NCI-H510A treated with DMSO at 0.1 percent for 48 hours (cell line): ENCODE measurements around the gene CEP128.

ENCODE experiments used
- DNase-seq: peaks from one replicate; lab custom pipeline; 2025; lab: John Stamatoyannopoulos, UW

The CEP128 gene

GRCh38 chr14:80901260-80901659 lies 40.3 kb downstream of the CEP128 start:
- no peak for DNase-seq

GRCh38 chr14:80872645-80873044 lies 68.9 kb downstream of the CEP128 start:
- DNase-seq: no peak

- no peak for DNase-seq
Observed at GRCh38 chr14:80868260-80868659, 73.3 kb downstream of the CEP128 start.

- DNase-seq: no peak
Observed at GRCh38 chr14:80867798-80868197, 73.7 kb downstream of the CEP128 start.

GRCh38 chr14:80867091-80867490 lies 74.4 kb downstream of the CEP128 start:
- DNase-seq: no peak

- no peak for DNase-seq
Observed at GRCh38 chr14:80865565-80865964, 76.0 kb downstream of the CEP128 start.

GRCh38 chr14:80862983-80863382 lies 78.6 kb downstream of the CEP128 start:
- no peak for DNase-seq

GRCh38 chr14:80862541-80862940 lies 79.0 kb downstream of the CEP128 start:
- DNase-seq: no peak

- DNase-seq: peak; percentile 51
Observed at GRCh38 chr14:80850197-80850814, 91.2 kb downstream of the CEP128 start.

- no peak for DNase-seq
Observed at GRCh38 chr14:80847070-80847469, 94.5 kb downstream of the CEP128 start.

GRCh38 chr14:80845856-80846255 lies 95.7 kb downstream of the CEP128 start:
- DNase-seq: no peak

GRCh38 chr14:80844872-80845271 lies 96.7 kb downstream of the CEP128 start:
- DNase-seq: no peak

- DNase-seq: no peak
Observed at GRCh38 chr14:80839743-80840142, 101.8 kb downstream of the CEP128 start.

- DNase-seq: no peak
Observed at GRCh38 chr14:80809663-80810062, 131.9 kb downstream of the CEP128 start.

- DNase-seq: no peak
Observed at GRCh38 chr14:80805136-80805535, 136.4 kb downstream of the CEP128 start.

GRCh38 chr14:80798878-80799277 lies 142.7 kb downstream of the CEP128 start:
- DNase-seq: no peak

- no peak for DNase-seq
Observed at GRCh38 chr14:80798211-80798610, 143.3 kb downstream of the CEP128 start.

- DNase-seq: no peak
Observed at GRCh38 chr14:80792771-80793170, 148.8 kb downstream of the CEP128 start.

GRCh38 chr14:80787876-80788275 lies 153.7 kb downstream of the CEP128 start:
- no peak for DNase-seq

- no peak for DNase-seq
Observed at GRCh38 chr14:80784820-80785219, 156.7 kb downstream of the CEP128 start.

- no peak for DNase-seq
Observed at GRCh38 chr14:80781972-80782367, 159.6 kb downstream of the CEP128 start.

GRCh38 chr14:80780500-80780899 lies 161.0 kb downstream of the CEP128 start:
- no peak for DNase-seq

GRCh38 chr14:80776657-80777056 lies 164.9 kb downstream of the CEP128 start:
- DNase-seq: no peak

GRCh38 chr14:80776186-80776585 lies 165.4 kb downstream of the CEP128 start:
- DNase-seq: no peak

GRCh38 chr14:80772504-80772903 lies 169.0 kb downstream of the CEP128 start:
- DNase-seq: no peak
